GM18520 (cell line): ENCODE data around the gene KRT83.

Experiments
- ATAC-seq: cut with Tn5 transposase; IDR thresholded peaks from one replicate; pipeline ENCODE4 v1.9.1; 2021; ENCODE audit not compliant: unreplicated experiment

KRT83 gene

GRCh38 chr12:52267266-52267665, 53.9 kb downstream of the KRT83 start:
- ATAC-seq, result no peak

DNA sequence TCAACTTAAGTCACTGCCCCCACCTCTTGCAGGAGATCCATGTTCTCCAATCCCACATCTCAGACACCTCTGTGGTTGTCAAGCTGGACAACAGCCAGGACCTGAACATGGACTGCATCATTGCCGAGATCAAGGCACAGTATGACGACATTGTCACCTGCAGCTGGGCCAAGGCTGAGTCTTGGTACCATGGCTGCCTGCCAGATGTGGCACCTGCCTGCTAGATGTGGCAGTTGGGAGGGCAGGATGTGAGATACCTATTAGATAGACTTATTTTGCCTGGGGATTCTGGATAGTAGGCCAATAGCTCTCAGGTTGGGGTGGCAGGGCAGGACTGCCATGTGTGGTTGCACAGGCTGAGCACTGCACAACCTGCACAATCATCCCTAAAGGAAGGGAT, 54.7 kb downstream of the KRT83 start:
- ATAC-seq, result no peak

GRCh38 chr12:52264435-52264825, 56.8 kb downstream of the KRT83 start:
- no peak for ATAC-seq
